Sigmoid colon (tissue), 4 donors: ENCODE data around the gene MAST2.

ENCODE experiments used
- CTCF ChIP-seq, 4 experiments: fragments of 450-650 bp in 3 of 4; fragments of 200-600 bp in 1 of 4; IDR thresholded peaks; one replicate each; pipeline ENCODE4 v1.5.1; 2016 to 2019; ENCODE audit warnings: antibody characterized with exemption in 4 of 4, mild to moderate bottlenecking in 3 of 4, moderate library complexity in 2 of 4
- EP300 ChIP-seq, 4 donors: sonication (generic); formaldehyde crosslinking; IDR thresholded peaks; one replicate each; pipeline ENCODE4 v1.6.1; 2017; ENCODE audit warnings: antibody characterized with exemption in 4 of 4
- POLR2A ChIP-seq, 2 donors: fragments of 450-650 bp; IDR thresholded peaks; one replicate each; pipeline ENCODE4 v1.6.1; 2016; ENCODE audit warnings: antibody characterized with exemption in 2 of 2, mild to moderate bottlenecking in 2 of 2, moderate library complexity in 2 of 2
- POLR2AphosphoS5 ChIP-seq, 4 donors: sonication (generic); formaldehyde crosslinking; IDR thresholded peaks; one replicate each; pipeline ENCODE4 v1.6.1; 2017; ENCODE audit warnings: antibody characterized with exemption in 4 of 4

DNA sequence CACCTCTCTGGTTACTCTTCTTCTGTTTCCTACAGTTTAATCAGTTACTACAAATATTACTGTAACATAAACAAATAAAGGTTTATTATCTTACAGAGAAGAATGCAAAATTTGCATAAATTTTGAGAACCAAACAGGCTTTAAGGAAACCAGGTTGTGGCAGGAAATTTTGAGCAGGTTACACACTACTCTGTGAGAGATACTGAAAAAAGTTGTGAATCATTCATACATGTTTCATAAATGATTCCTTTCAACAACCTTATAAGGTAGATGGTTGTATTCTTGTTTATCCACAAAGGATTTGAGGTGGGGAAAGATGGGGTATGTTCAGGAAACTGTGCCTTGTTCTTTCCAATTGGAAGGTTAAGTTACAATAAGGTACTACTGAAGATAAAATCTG is 58.6 kb downstream of the MAST2 start:
- TF ChIP-seq CTCF (IDR thresholded peaks at IDR 0.05) (no peak), EP300 (IDR thresholded peaks at IDR 0.05) (no peak), POLR2A (IDR thresholded peaks at IDR 0.05) (no peak), POLR2AphosphoS5 (IDR thresholded peaks at IDR 0.05) (no peak)
